DND-41 (cell line): ENCODE results near the gene EDNRA.

Experiments
- CTCF ChIP-seq: IDR thresholded peaks from 2 replicates; pipeline ENCODE4 v1.5.1; 2012; ENCODE audit warnings: borderline replicate concordance, low read length, moderate library complexity, mild to moderate bottlenecking; ENCODE audit not compliant: poor library complexity, severe bottlenecking; ENCODE audit errors: extremely low read depth
- EZH2 ChIP-seq: IDR thresholded peaks from 3 replicates; pipeline ENCODE4 v1.6.1; 2012; ENCODE audit warnings: borderline replicate concordance, low read depth, mild to moderate bottlenecking, moderate library complexity, low read length, inconsistent platforms; ENCODE audit not compliant: severe bottlenecking

GRCh38 chr4:147494301-147494700 lies 13.4 kb downstream of the EDNRA start:
- TF ChIP-seq CTCF (no peak), EZH2 (no peak)
